SK-N-MC (cell line): ENCODE results near the gene NEK3.

Experiments used
- EZH2 ChIP-seq: fragments of 200-600 bp; sonication (generic); IDR thresholded peaks from one replicate; pipeline ENCODE4 v1.6.1; 2017; ENCODE audit warnings: antibody characterized with exemption
- POLR2AphosphoS5 ChIP-seq: IDR thresholded peaks from 2 replicates; pipeline ENCODE4 v1.6.1; 2012; ENCODE audit warnings: mild to moderate bottlenecking, low read depth, low read length, borderline replicate concordance

GRCh38 chr13:52136763-52137162 lies 22.6 kb downstream of the NEK3 start:
- TF ChIP-seq POLR2AphosphoS5, result no peak
- no peak for TF ChIP-seq EZH2
